ENCODE data around the gene PPFIBP2.

Gene PPFIBP2

GRCh38 chr11:7528514-7529049, 14.8 kb downstream of the PPFIBP2 start:
- no peak for DNase-seq

- peak in 1 of 3 donors; percentile 22 for DNase-seq
Measured at GRCh38 chr11:7530013-7530640, 16.3 kb downstream of the PPFIBP2 start.

DNA sequence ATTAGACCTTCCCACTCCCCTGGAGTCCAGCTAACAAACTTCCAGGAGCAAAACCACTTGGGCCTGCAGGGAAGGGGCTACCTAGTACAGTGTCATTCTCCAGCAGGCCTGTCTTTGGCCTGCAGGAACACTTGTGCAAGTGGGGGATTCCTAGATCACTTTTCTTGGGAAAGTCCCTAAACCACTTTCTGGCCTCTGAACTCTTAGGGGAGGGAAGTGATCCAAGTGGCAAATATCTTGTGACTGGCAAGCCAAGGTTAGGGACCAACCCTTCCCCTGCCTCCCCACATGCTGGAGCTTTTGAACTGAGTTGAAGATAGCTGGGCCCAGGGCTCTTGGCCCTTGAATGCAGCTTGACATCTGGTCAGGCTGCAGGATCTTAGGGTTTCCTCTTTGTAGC, 17.2 kb downstream of the PPFIBP2 start:
- peak; percentile 87 to 92 (median 90) for DNase-seq

DNA sequence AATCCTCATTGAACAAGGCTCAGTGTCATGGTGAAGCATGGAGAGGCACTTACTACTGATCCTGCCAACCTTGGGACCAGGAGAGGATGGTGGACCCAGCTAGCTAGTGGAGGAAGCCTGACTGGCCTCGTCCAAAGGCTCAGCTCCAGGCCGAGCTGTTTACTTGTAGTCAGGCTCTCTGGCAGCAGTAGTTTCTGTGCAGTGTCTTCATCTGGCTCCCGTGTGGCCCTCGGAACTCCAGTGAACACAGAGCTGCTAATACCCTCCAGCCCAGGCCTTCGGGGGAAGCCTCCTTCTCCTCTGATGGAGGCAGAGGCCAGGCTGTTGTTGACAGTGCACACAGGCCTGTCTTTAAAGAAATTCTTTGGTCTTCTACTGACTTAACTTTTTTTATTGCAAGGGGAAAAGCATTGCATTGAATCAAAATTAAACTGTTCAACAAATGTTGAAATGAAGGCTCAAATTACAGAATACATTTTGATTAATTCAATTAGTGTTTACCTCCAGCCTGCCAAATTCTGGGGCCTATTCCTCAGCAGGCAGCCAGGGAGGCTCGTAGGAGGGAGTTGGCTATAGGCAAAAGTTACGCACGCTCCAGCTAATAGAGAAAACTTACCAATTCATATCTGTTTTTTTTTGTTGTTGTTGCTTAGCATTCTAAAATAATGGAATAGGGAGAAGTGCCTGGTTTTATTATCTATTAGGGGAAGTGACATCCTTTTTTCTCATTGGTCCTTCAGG, 18.8 kb downstream of the PPFIBP2 start:
- no peak for DNase-seq

DNA sequence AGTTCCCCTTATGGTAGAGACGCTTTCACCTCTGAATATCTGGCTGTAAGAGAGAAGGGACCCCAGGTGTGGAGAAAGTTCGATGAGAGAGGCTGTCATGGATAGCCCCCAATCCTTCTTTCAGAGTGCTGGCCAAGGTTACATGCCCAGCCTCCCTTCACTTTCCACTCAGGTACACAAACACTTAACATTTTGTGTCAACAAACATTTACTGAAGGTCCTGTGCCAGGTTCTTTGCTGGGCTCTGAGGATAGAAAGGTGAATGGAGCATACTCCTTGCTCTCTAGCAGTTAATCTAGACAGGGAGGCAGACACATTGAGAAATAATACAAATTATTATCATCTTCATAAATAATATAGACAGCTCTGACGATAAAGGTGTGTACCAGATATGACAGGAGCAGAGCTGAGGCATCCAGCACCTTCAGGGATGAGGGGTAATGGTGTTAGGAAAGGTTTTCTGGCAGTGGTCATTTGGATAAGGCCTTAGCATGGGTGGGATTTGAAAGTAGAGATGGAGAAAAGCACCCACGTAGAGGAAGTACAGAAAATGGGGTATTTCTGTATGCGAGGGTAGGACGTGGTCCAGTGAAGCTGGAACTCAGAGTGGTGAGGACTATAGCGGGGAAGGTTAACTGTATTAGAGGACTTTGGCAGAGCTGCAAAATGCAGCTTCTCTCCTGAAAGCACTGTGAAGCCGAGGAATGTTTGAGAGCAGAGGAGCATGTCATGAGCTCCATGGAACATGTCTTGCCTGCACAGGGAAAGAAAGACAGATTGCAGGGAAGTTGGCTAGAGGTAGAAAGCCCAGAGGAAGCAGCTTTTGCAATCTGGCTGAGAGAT, 19.6 kb downstream of the PPFIBP2 start:
- no peak for DNase-seq

DNA sequence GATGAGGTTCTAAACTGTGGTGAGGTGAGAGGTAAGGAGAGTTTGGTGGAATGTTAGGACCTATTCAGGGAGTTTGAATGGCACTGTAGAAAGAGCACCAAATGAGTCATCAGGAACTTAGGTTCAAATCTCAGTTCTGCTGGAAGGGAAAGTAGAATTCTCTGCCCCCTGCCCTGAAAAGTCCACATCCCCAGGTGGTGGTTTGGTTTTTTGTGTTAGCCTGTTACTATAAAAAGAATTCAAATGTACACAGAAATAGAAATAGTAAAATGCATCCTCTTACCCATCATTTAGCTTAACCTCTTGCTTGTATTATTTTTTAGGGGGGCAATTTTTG, 20.2 kb downstream of the PPFIBP2 start:
- no peak for DNase-seq

DNA sequence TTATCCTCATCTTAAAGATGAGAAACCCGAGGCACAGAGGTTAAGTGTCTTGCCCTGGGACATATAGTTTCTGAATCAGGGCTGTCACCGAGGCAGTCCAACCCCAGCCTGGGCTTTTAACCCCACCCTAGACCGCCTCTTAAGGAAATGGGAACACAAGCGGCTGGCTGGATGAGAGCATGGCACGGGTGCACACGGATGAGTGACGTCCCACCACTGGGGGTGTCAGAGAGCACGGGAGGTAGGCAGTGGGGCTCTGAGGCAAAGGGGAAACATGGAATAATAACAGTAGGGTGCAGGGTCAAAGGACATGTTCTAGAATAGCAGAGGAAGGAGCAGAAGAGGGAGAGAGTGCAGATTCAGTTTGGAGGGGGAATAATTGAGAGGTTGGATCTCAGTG, 22.3 kb downstream of the PPFIBP2 start:
- DNase-seq = peak; percentile 36 to 59 (median 41)

GRCh38 chr11:7537265-7537664, 23.5 kb downstream of the PPFIBP2 start:
- peak in 1 of 3 donors; percentile 15 for DNase-seq

DNA sequence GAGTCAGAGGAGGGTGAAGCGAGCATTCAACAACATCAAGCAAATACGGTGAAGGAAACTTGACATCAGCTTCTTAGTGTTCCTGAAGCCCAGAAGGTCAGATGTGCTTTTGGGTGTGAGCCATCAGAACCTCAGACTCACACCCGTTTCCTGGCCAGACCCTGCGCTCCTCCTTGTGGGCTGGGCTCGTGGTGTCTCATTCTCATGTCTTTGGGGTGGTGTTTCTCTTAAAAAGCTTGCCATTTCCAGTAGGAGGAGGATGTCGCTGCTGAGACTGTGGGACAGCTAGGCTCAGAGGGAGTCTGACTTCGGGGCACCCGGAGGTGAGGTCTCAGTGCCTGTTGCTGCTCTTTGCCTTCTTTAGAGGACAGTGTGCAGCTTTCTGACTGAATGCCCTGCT, 24.2 kb downstream of the PPFIBP2 start:
- peak in 1 of 3 donors; percentile 33 for DNase-seq

DNA sequence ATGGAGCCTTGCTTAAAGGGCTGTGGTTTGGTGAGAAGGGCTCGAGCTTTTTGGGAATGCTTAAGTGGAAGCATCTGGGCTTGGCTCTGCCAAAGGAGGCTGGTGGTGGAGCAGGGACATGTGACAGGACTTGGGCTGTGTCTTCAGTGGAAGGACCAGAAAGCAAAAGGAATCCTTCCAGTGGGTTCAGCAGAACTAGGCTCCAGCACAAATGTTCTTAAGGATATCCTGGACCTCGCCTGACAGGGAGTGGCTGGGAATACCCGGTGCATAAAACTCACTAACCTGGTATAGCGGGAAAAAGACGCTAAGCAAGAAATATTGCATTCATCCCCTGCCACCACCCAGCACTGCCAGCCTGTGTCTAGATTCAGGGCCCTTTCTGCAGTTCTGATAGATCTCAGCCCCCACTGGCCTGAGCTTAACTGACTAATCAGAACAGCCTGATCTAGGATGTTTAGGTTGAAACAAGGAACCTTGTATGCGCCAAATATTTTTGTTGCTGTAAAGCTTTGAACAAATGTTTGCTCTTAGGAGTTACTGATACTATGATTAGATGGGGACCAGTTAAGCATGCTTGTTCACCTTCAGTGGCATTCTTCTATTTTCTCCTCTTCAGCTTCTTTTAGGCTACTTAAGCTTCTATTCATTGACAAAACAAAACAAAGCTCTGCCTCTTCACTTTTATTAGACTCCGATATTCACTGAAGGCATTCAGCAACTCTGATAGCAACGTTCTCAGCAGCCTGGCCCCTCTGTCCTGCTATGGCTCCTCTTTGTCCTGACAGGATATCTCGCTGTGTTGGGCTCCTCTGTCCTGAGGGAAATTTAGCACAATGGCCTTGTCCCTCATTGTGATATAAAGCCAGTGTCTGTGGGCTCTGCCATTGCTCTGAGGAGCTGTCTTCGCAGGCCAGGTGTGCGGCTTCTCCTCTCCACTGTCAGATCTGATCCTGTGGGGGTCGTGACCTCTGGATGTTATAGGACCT, 25.0 kb downstream of the PPFIBP2 start:
- peak in 1 of 3 donors; percentile 5 for DNase-seq

GRCh38 chr11:7540830-7541555, 27.2 kb downstream of the PPFIBP2 start:
- DNase-seq = peak in 1 of 3 donors; percentile 4

- DNase-seq = peak in 1 of 3 donors; percentile 11
Measured at GRCh38 chr11:7543302-7543701, 29.5 kb downstream of the PPFIBP2 start.

DNA sequence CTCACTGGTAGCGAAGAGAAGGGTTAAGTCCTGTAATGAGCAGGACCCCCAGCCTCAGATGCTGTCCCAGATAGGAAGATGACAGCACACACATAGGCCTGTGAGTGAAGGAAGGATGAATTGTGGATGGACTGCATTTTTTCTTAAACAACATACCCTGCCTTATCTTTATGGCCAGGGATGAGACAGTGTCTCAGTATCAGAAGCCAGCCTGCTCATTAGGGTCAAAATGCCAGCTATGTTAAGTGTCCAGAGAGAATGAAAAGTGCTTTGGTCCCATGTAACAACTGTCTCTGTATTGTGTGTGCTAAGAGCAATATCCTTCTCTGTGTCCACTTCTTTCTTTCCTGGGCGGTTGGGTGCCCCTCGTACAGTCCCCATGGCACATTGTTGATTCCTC, 30.2 kb downstream of the PPFIBP2 start:
- no peak for DNase-seq

DNA sequence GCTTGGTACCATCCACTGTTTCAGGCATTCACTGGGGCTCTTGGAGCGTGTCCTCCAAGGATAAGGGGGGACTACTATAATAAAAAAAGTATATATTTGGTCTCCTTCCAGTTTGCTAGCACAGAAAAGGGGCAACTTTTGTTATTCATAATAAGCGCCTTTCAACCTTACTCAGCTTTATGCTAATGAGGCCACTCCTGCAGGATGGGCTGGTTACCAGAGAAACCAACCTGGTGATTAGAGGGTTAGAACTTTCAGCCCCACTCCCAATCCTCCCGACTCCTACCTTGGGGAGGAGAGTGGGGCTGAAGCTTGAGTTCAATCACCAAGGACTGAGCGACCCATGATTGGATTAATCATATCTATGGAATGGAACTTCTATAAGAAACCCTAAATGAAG, 31.8 kb downstream of the PPFIBP2 start:
- DNase-seq = no peak

DNA sequence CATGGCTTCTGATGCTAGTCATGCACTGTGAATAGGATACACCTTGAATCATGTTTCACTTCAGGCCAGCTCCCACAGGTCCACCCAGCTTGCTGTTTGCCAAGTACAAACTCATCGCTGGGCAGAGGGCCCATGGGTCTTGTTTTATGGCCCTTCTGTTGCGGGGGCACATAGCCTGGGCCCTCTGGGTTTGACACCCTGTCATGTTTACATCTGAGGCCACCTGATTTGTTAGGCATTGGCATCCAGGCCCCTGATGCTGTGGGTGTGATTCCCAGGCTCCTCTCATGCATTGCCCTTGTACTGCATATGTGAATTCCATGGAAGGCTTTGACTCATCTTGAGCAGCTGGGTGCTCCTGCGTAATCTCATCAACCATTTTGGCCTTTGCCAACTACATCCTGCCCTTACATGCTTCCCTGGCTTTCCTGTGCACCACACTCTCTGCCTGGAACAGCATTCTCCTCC, 32.6 kb downstream of the PPFIBP2 start:
- DNase-seq = no peak

GRCh38 chr11:7547687-7548086, 33.9 kb downstream of the PPFIBP2 start:
- DNase-seq = no peak

DNA sequence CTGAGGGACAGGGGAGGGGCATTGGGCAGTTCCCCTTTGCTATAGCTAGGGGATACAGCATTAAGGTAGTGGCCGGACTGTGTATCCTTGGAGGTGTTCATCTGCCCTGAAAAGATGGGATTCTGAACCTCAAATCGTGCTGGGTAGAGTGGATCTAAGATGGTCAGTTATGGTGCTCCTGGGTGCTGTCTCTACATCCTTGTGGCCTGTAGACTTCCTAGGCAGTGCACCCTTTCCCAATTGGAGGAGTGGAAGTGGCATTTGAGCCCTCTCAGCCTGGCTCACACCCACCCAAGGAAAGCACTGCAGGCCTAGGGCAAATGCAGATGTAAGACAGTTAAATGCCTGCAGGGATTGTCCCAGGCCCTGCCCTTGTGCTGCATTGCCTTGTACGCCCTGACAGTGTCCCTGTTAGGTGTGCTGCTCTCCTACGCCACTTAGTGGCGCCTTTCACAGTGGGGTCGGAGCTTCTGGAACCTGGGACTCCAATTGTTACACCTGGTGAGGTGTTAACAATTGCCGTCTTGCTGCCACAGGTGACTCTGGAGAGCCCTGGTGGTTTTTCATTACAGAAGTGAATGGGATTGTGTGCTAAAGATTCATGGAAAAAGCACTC, 35.0 kb downstream of the PPFIBP2 start:
- peak in 2 of 3 donors; percentile 15 to 37 for DNase-seq

DNA sequence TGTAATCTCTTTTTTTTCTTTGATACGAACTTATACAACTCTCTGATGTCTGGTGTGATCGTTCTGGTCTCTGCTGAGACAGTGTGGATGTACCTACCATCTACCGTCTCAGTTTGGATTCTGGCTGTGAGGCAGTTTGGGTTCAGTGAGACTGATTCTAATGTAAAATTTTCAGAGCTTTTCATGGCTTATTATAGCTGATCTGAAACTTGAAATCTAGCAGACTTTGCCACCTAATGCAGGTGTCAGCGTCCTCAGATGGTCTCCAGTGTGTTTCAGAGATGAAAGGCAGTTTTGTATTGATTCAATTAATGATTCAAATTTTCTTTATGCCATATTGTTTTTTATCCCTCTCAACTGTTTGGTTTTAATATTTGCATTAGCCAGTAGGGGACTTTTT, 35.9 kb downstream of the PPFIBP2 start:
- no peak for DNase-seq

DNA sequence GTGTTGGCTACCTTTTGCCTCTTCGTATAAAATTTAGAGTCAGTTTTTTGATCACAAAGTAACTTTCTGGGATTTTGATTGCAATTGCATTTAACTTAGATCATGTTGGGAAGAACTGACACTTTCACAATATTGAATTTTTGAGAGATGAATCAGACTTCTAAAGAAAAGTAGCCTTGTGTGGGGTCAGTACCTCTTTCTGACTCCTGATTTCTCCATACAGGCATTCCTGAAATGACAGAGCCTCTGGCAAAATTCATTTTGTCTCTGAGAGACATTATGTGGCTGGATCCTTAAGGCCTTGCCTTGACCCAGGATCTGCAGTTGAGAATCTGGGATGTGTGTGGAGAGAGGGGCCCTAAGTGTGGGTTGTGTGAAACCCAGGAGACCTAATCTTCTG, 37.8 kb downstream of the PPFIBP2 start:
- peak in 1 of 3 donors; percentile 26 for DNase-seq

- no peak for DNase-seq
Measured at GRCh38 chr11:7552666-7553065, 38.9 kb downstream of the PPFIBP2 start.

All from suppressor macrophage treated with lipopolysaccharide for 1 hour (primary cell).